ENCODE results near the gene TMEM120B. TPM values are rescaled to one million over a fixed set of nuclear protein-coding genes. Genes with fewer than 3 reads are reported as not detected.
A peak's percentile ranks its signal among the peaks of the same experiment; 100 is the strongest.
"Not testable (repeated sequence)": the region's sequence is repeated elsewhere in the genome, so short reads cannot be mapped to it uniquely, and the experiment has no call there.

TMEM120B gene
- total and polyA plus RNA-seq, 2 experiments from 2014 or later, result 5.5 to 9.5 TPM

GRCh38 chr12:121754836-121755235 is 42.3 kb downstream of the TMEM120B start:
- Histone ChIP-seq H3K36me3 (replicated peaks; ENCODE audit: insufficient read depth, low read depth) (no peaks in the 10 kb centered on the region), H3K27ac (no peak overlapping the region), H3K4me2 (no peak overlapping the region), H4K20me1 (ENCODE audit: insufficient read depth, poor library complexity, severe bottlenecking) (no peaks in the 10 kb centered on the region), H3K4me1 (ENCODE audit: insufficient read depth) (no peaks in the 10 kb centered on the region), H3K4me3 (no peak overlapping the region), H3K27me3 (no peaks in the 10 kb centered on the region), H2AFZ (no peak overlapping the region), H3K9me3 (ENCODE audit: low read depth) (no peaks in the 10 kb centered on the region), H3K9me2 (replicated peaks; ENCODE audit: insufficient read depth) (no peaks in the 10 kb centered on the region), H3K79me2 (no peaks in the 10 kb centered on the region)
- no peak for DNase-seq (ENCODE audit: low spot score)
- WGBS (ENCODE audit: low lambda C conversion rate, missing lambda C conversion rate), result 90% methylated on average over 11 of the region's 11 CpGs
- TF ChIP-seq EZH2phosphoT487 (IDR thresholded peaks at IDR 0.05; ENCODE audit: low read depth, severe bottlenecking, unreplicated experiment) (no peak), EZH2 (IDR thresholded peaks at IDR 0.05; ENCODE audit: borderline replicate concordance) (no peak), CTCF (IDR thresholded peaks at IDR 0.05; ENCODE audit: poor library complexity) (no peak)

- Histone ChIP-seq H3K4me1 (ENCODE audit: insufficient read depth) (no peaks in the 10 kb centered on the region), H3K9me2 (replicated peaks; ENCODE audit: insufficient read depth) (no peaks in the 10 kb centered on the region), H2AFZ (no peak overlapping the region), H3K4me2 (no peak overlapping the region), H3K79me2 (no peaks in the 10 kb centered on the region), H3K9me3 (ENCODE audit: low read depth) (no peaks in the 10 kb centered on the region), H3K27me3 (no peaks in the 10 kb centered on the region), H4K20me1 (ENCODE audit: insufficient read depth, poor library complexity, severe bottlenecking) (no peaks in the 10 kb centered on the region), H3K36me3 (replicated peaks; ENCODE audit: insufficient read depth, low read depth) (no peaks in the 10 kb centered on the region), H3K4me3 (no peak overlapping the region), H3K27ac (no peak overlapping the region)
- DNase-seq (ENCODE audit: low spot score), result no peak
- WGBS (ENCODE audit: low lambda C conversion rate, missing lambda C conversion rate), result 98% methylated on average over 3 of the region's 3 CpGs
- TF ChIP-seq EZH2phosphoT487 (IDR thresholded peaks at IDR 0.05; ENCODE audit: low read depth, severe bottlenecking, unreplicated experiment), result no peak
- no peak for TF ChIP-seq CTCF (IDR thresholded peaks at IDR 0.05; ENCODE audit: poor library complexity)
- TF ChIP-seq EZH2 (IDR thresholded peaks at IDR 0.05; ENCODE audit: borderline replicate concordance), result no peak
Observed at GRCh38 chr12:121755591-121755990, 43.0 kb downstream of the TMEM120B start.

- 100% methylated on average over 4 of the region's 22 CpGs for WGBS (ENCODE audit: low lambda C conversion rate, missing lambda C conversion rate)
- not testable (repeated sequence) for H2AFZ ChIP-seq; H3K27me3 ChIP-seq; H3K9me2 ChIP-seq (replicated peaks; ENCODE audit: insufficient read depth); H3K36me3 ChIP-seq (replicated peaks; ENCODE audit: insufficient read depth, low read depth); DNase-seq (ENCODE audit: low spot score); H3K9me3 ChIP-seq (ENCODE audit: low read depth); H4K20me1 ChIP-seq (ENCODE audit: insufficient read depth, poor library complexity, severe bottlenecking); H3K79me2 ChIP-seq; H3K4me1 ChIP-seq (ENCODE audit: insufficient read depth); H3K4me3 ChIP-seq; H3K27ac ChIP-seq; H3K4me2 ChIP-seq
Observed at GRCh38 chr12:121758536-121758935, 46.0 kb downstream of the TMEM120B start.

GRCh38 chr12:121762269-121762668 is 49.7 kb downstream of the TMEM120B start:
- Histone ChIP-seq H3K36me3 (replicated peaks; ENCODE audit: insufficient read depth, low read depth) (no peaks in the 10 kb centered on the region), H3K27me3 (no peaks in the 10 kb centered on the region), H4K20me1 (ENCODE audit: insufficient read depth, poor library complexity, severe bottlenecking) (no peaks in the 10 kb centered on the region), H3K4me3 (no peak overlapping the region), H3K4me2 (no peak overlapping the region), H2AFZ (no peak overlapping the region), H3K9me2 (replicated peaks; ENCODE audit: insufficient read depth) (no peaks in the 10 kb centered on the region), H3K9me3 (ENCODE audit: low read depth) (no peaks in the 10 kb centered on the region), H3K4me1 (ENCODE audit: insufficient read depth) (peaks cover 14% of the 10 kb centered on the region), H3K79me2 (no peaks in the 10 kb centered on the region), H3K27ac (peak overlapping the region; percentile 34)
- DNase-seq (ENCODE audit: low spot score), result no peak
- no peak for TF ChIP-seq EZH2 (IDR thresholded peaks at IDR 0.05; ENCODE audit: borderline replicate concordance)
- no peak for TF ChIP-seq CTCF (IDR thresholded peaks at IDR 0.05; ENCODE audit: poor library complexity)
- no peak for TF ChIP-seq EZH2phosphoT487 (IDR thresholded peaks at IDR 0.05; ENCODE audit: low read depth, severe bottlenecking, unreplicated experiment)
- WGBS (ENCODE audit: low lambda C conversion rate, missing lambda C conversion rate), result 56% methylated on average over 6 of the region's 6 CpGs
